ENCODE measurements around the gene C11orf24. TPM values are rescaled to one million over a fixed set of nuclear protein-coding genes. Genes with fewer than 3 reads are reported as not detected.

Gene C11orf24
- total and polyA plus RNA-seq, 2 of the 4 experiments (the other 2 are of a cell fraction) = 42.5 to 135 TPM

DNA sequence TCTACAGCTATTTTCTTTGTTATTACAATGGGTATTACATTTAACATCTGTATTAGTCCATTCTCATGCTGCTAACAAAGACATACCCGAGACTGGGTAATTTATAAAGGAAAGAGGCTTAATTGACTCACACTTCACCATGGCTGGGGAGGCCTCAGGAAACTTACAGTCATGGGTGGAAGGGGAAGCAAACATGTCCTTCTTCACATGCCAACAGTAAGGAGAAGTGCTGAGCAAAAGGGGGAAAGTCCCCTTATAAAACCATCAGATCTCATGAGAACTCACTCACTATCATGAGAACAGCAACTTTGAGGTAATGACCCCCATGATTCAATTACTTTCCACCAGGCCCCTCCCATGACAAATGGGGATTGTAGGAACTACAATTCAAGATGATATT lies 42.2 kb downstream of the C11orf24 start:
- BruUV-seq (replicated peaks) = no TSS peak
- no peak overlapping the region for H2BK15ac ChIP-seq (ENCODE audit: low read depth, low read length)
- dilution Hi-C loops (cut with HindIII; ENCODE audit: low sequenced_read_pairs, unreplicated experiment) = no loop called here
- H3K4ac ChIP-seq (ENCODE audit: low read depth, low read length) = no peak overlapping the region
- no peaks in the 10 kb centered on the region for H3K4me1 ChIP-seq (ENCODE audit: control insufficient read depth, insufficient read depth, low read length)
- no peak overlapping the region for H2BK20ac ChIP-seq (ENCODE audit: low read depth, low read length)
- H2AK9ac ChIP-seq (replicated peaks; ENCODE audit: low read depth, low read length, poor library complexity) = no peak overlapping the region
- H3K23ac ChIP-seq (ENCODE audit: low read depth, low read length) = no peak overlapping the region
- no peak overlapping the region for H2BK5ac ChIP-seq (ENCODE audit: low read depth, low read length, poor library complexity, severe bottlenecking)
- H3K18ac ChIP-seq (ENCODE audit: low read depth, low read length) = no peak overlapping the region
- H3K36me3 ChIP-seq (ENCODE audit: control insufficient read depth, insufficient read depth, low read length) = no peaks in the 10 kb centered on the region
- no peak overlapping the region for H4K8ac ChIP-seq (ENCODE audit: low read depth in 2 of 2, low read length in 2 of 2)
- no peak overlapping the region for H3K4me3 ChIP-seq (ENCODE audit: insufficient read depth, low read depth, low read length)
- H4K5ac ChIP-seq (ENCODE audit: low read depth, low read length) = no peak overlapping the region
- no peak overlapping the region for H2AFZ ChIP-seq (replicated peaks; ENCODE audit: low read length, poor library complexity)
- intact Hi-C loops (cut with micrococcal nuclease) = no loop called here
- H3K9ac ChIP-seq (ENCODE audit: low read depth, low read length) = no peak overlapping the region
- WGBS, 2 experiments (ENCODE audit: extremely low coverage in 2 of 2, insufficient read length in 1 of 2) = no CpG with 5 or more reads among the region's 1 CpG
- H3K27ac ChIP-seq (ENCODE audit: insufficient read depth, low read length) = no peak overlapping the region
- in situ Hi-C loops (cut with MboI; ENCODE audit: low sequenced_read_pairs) = no loop called here
- H3K79me1 ChIP-seq (ENCODE audit: low read depth in 1 of 2, low read length in 2 of 2) = no peaks in the 10 kb centered on the region
- H4K20me1 ChIP-seq (ENCODE audit: insufficient read depth, low read length) = no peaks in the 10 kb centered on the region
- DNase-seq = no peak
- H3K56ac ChIP-seq (ENCODE audit: extremely low read depth, insufficient read depth, low read length) = no peak overlapping the region
- no peak overlapping the region for H3K14ac ChIP-seq (replicated peaks; ENCODE audit: low read depth, low read length)
- H3K4me2 ChIP-seq (ENCODE audit: low read depth, low read length) = no peak overlapping the region
- CTCF ChIA-PET = no interaction called here
- ATAC-seq (ENCODE audit: low read depth) = no peak
- no peak for TF ChIP-seq NFE2L2 (IDR thresholded peaks at IDR 0.05; ENCODE audit: low read depth, low read length)
- TF ChIP-seq, protein P1, sequence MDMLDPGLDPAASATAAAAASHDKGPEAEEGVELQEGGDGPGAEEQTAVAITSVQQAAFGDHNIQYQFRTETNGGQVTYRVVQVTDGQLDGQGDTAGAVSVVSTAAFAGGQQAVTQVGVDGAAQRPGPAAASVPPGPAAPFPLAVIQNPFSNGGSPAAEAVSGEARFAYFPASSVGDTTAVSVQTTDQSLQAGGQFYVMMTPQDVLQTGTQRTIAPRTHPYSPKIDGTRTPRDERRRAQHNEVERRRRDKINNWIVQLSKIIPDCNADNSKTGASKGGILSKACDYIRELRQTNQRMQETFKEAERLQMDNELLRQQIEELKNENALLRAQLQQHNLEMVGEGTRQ (IDR thresholded peaks at IDR 0.05; ENCODE audit: low read depth, low read length) = no peak
- no peak for TF ChIP-seq CEBPB (IDR thresholded peaks at IDR 0.05; ENCODE audit: low read depth, low read length)
- TF ChIP-seq, protein P2, sequence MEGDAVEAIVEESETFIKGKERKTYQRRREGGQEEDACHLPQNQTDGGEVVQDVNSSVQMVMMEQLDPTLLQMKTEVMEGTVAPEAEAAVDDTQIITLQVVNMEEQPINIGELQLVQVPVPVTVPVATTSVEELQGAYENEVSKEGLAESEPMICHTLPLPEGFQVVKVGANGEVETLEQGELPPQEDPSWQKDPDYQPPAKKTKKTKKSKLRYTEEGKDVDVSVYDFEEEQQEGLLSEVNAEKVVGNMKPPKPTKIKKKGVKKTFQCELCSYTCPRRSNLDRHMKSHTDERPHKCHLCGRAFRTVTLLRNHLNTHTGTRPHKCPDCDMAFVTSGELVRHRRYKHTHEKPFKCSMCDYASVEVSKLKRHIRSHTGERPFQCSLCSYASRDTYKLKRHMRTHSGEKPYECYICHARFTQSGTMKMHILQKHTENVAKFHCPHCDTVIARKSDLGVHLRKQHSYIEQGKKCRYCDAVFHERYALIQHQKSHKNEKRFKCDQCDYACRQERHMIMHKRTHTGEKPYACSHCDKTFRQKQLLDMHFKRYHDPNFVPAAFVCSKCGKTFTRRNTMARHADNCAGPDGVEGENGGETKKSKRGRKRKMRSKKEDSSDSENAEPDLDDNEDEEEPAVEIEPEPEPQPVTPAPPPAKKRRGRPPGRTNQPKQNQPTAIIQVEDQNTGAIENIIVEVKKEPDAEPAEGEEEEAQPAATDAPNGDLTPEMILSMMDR (conservative IDR thresholded peaks at IDR 0.05; ENCODE audit: low read depth, low read length) = no peak
- no peak for TF ChIP-seq FOS (IDR thresholded peaks at IDR 0.05; ENCODE audit: low read depth, low read length)
- TF ChIP-seq, protein P3, sequence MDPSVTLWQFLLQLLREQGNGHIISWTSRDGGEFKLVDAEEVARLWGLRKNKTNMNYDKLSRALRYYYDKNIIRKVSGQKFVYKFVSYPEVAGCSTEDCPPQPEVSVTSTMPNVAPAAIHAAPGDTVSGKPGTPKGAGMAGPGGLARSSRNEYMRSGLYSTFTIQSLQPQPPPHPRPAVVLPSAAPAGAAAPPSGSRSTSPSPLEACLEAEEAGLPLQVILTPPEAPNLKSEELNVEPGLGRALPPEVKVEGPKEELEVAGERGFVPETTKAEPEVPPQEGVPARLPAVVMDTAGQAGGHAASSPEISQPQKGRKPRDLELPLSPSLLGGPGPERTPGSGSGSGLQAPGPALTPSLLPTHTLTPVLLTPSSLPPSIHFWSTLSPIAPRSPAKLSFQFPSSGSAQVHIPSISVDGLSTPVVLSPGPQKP (IDR thresholded peaks at IDR 0.05; ENCODE audit: borderline replicate concordance, low read depth, low read length) = no peak
- TF ChIP-seq RAD21 (IDR thresholded peaks at IDR 0.05; ENCODE audit: low read length) = no peak
- TF ChIP-seq POLR2A (IDR thresholded peaks at IDR 0.05; ENCODE audit: low read depth, low read length) = no peak
- no peaks in the 10 kb centered on the region for H3K9me1 ChIP-seq (ENCODE audit: insufficient read depth, low read length)
- no peak overlapping the region for H4K91ac ChIP-seq (ENCODE audit: insufficient read depth, low read depth, low read length)
- POLR2A ChIA-PET (ENCODE audit: unreplicated experiment) = no interaction called here
- peaks cover 13% of the 10 kb centered on the region for H3K9me3 ChIP-seq (ENCODE audit: control insufficient read depth, insufficient read depth, low read length)
- H3K27me3 ChIP-seq (ENCODE audit: control insufficient read depth, insufficient read depth, low read length) = peaks cover 20% of the 10 kb centered on the region
- H2BK120ac ChIP-seq (ENCODE audit: low read depth, low read length) = no peak overlapping the region
- H2AK5ac ChIP-seq (ENCODE audit: low read depth, low read length) = no peak overlapping the region
